MM.1S (cell line): ENCODE measurements around the gene TMEM141.
"Not testable (repeated sequence)": the region's sequence is repeated elsewhere in the genome, so short reads cannot be mapped to it uniquely, and the experiment has no call there.

Experiments
- DNase-seq: peaks from one replicate; pipeline ENCODE4 v3.0.0-alpha.2; 2015
- H2AFZ ChIP-seq: fragments of 300-600 bp; sonication (generic); 2 replicates; pipeline ENCODE4 v1.6.0; 2016; ENCODE audit warnings: antibody characterized with exemption, low read length
- H3F3A ChIP-seq: fragments of 300-600 bp; sonication (generic); 2 replicates; pipeline ENCODE4 v1.6.1; 2016; ENCODE audit warnings: mild to moderate bottlenecking, antibody characterized with exemption, low read length, moderate library complexity, mixed read lengths; ENCODE audit not compliant: insufficient read depth
- H3K27ac ChIP-seq: fragments of 300-600 bp; sonication (generic); 2 replicates; pipeline ENCODE4 v1.5.1; 2016; ENCODE audit warnings: mild to moderate bottlenecking, low read length
- H3K27me3 ChIP-seq: fragments of 300-600 bp; sonication (generic); replicated peaks from 2 replicates; pipeline ENCODE4 v1.6.0; 2016; ENCODE audit warnings: low read length; ENCODE audit not compliant: insufficient read depth
- H3K36me3 ChIP-seq: fragments of 300-600 bp; sonication (generic); replicated peaks from 2 replicates; pipeline ENCODE4 v1.6.1; 2016; ENCODE audit warnings: mild to moderate bottlenecking, low read length, mixed read lengths; ENCODE audit not compliant: insufficient read depth
- H3K4me1 ChIP-seq: fragments of 300-600 bp; sonication (generic); 2 replicates; pipeline ENCODE4 v1.6.1; 2016; ENCODE audit warnings: low read length, mixed read lengths
- H3K4me2 ChIP-seq: fragments of 300-600 bp; sonication (generic); 2 replicates; pipeline ENCODE4 v1.6.0; 2016; ENCODE audit warnings: low read depth, low read length
- H3K4me3 ChIP-seq: fragments of 300-600 bp; sonication (generic); 2 replicates; pipeline ENCODE4 v1.5.1; 2016; ENCODE audit warnings: low read length, mixed read lengths
- H3K79me2 ChIP-seq: fragments of 300-600 bp; sonication (generic); 2 replicates; pipeline ENCODE4 v1.6.1; 2016; ENCODE audit warnings: mixed run types, low read length, mixed read lengths
- H3K9ac ChIP-seq: fragments of 300-600 bp; sonication (generic); 2 replicates; pipeline ENCODE4 v1.6.1; 2016; ENCODE audit warnings: low read length, mixed read lengths
- H3K9me2 ChIP-seq: fragments of 300-600 bp; sonication (generic); replicated peaks from 2 replicates; pipeline ENCODE4 v1.6.1; 2016; ENCODE audit warnings: mild to moderate bottlenecking, low read length, mixed read lengths; ENCODE audit not compliant: insufficient read depth
- H3K9me3 ChIP-seq: fragments of 300-600 bp; sonication (generic); replicated peaks from 2 replicates; pipeline ENCODE4 v1.6.1; 2016; ENCODE audit warnings: mild to moderate bottlenecking, low read length, mixed read lengths; ENCODE audit not compliant: insufficient read depth
- H4K20me1 ChIP-seq: fragments of 300-600 bp; sonication (generic); 2 replicates; pipeline ENCODE4 v1.6.1; 2016; ENCODE audit warnings: mild to moderate bottlenecking, low read length, moderate library complexity, mixed read lengths; ENCODE audit not compliant: insufficient read depth
- EZH2 ChIP-seq: fragments of 300-600 bp; sonication (generic); optimal IDR thresholded peaks from 2 replicates; pipeline ENCODE3; 2017; ENCODE audit warnings: low read depth, mild to moderate bottlenecking, antibody characterized with exemption, low read length, mixed read lengths
- EZH2phosphoT487 ChIP-seq: fragments of 300-600 bp; sonication (generic); IDR thresholded peaks from 2 replicates; pipeline ENCODE4 v1.6.1; 2018; ENCODE audit warnings: antibody characterized with exemption, low read length
- TF ChIP-seq, protein P1 (sequence below): fragments of 300-600 bp; sonication (generic); IDR thresholded peaks from 2 replicates; pipeline ENCODE4 v1.5.1; 2016; ENCODE audit warnings: antibody characterized with exemption, low read length, mixed read lengths

Gene TMEM141

DNA sequence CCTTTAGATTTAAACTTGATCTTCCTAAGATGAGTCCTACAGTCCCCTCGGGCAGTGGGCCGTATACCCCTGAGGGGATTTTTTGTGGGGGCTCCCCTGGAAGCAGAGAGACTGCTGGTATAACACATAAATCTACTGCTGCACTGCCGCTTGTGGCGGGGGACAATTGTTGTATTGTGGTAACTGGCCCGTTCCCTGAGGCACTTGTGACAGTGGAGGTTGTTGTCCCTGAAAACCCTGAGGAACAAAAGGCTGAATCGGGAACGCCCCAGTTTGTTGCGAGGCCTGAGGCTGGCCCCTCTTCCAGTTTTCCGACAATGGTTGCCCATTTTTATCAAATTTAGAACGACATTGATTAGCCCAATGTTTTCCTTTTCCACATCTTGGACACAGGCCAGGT, 4.7 kb upstream of the TMEM141 start:
- TF ChIP-seq, protein P1, sequence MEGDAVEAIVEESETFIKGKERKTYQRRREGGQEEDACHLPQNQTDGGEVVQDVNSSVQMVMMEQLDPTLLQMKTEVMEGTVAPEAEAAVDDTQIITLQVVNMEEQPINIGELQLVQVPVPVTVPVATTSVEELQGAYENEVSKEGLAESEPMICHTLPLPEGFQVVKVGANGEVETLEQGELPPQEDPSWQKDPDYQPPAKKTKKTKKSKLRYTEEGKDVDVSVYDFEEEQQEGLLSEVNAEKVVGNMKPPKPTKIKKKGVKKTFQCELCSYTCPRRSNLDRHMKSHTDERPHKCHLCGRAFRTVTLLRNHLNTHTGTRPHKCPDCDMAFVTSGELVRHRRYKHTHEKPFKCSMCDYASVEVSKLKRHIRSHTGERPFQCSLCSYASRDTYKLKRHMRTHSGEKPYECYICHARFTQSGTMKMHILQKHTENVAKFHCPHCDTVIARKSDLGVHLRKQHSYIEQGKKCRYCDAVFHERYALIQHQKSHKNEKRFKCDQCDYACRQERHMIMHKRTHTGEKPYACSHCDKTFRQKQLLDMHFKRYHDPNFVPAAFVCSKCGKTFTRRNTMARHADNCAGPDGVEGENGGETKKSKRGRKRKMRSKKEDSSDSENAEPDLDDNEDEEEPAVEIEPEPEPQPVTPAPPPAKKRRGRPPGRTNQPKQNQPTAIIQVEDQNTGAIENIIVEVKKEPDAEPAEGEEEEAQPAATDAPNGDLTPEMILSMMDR = no peak
- TF ChIP-seq EZH2 (no peak), EZH2phosphoT487 (no peak)
- H3K4me1 ChIP-seq = peaks cover 3% of the 10 kb centered on the region; the same call in 1 of the 2 replicates
- H3K4me2 ChIP-seq = no peak overlapping the region
- H3K4me3 ChIP-seq = no peak overlapping the region
- no peak overlapping the region for H3K9ac ChIP-seq
- H3F3A ChIP-seq = peaks cover 3% of the 10 kb centered on the region; the same call in 1 of the 2 replicates
- no peaks in the 10 kb centered on the region for H3K36me3 ChIP-seq
- H2AFZ ChIP-seq = no peak overlapping the region
- no peaks in the 10 kb centered on the region for H4K20me1 ChIP-seq
- no peaks in the 10 kb centered on the region for H3K79me2 ChIP-seq
- H3K27me3 ChIP-seq = peaks cover 29% of the 10 kb centered on the region
- no peak for DNase-seq
- no peaks in the 10 kb centered on the region for H3K9me2 ChIP-seq
- H3K9me3 ChIP-seq = no peaks in the 10 kb centered on the region
- no peak overlapping the region for H3K27ac ChIP-seq

DNA sequence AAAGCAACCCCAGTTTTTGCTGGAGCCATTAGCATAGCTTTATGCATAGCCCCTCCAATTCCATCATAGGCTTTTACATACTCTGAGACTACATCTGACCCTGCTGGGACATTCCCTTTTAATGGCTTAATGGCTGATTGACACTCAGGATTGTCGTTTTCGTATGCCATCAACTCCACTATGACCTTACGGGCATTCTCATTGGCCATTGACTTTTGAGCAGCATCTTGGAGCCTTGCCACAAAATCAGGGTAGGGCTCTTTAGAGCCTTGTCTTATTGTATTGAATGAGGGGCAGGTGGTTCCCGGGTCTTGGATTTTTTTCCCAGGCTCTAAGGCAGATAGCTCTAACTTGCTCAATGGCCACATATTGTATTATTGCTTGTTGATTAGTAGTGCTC, 4.2 kb upstream of the TMEM141 start:
- H3K4me3 ChIP-seq, H3K9me2 ChIP-seq, H3K9ac ChIP-seq, H2AFZ ChIP-seq, H4K20me1 ChIP-seq, H3K9me3 ChIP-seq, H3K4me1 ChIP-seq, H3K4me2 ChIP-seq, DNase-seq, H3K36me3 ChIP-seq, H3K27ac ChIP-seq, H3K79me2 ChIP-seq, H3F3A ChIP-seq: not testable (repeated sequence)
- H3K27me3 ChIP-seq = peaks cover 26% of the 10 kb centered on the region

DNA sequence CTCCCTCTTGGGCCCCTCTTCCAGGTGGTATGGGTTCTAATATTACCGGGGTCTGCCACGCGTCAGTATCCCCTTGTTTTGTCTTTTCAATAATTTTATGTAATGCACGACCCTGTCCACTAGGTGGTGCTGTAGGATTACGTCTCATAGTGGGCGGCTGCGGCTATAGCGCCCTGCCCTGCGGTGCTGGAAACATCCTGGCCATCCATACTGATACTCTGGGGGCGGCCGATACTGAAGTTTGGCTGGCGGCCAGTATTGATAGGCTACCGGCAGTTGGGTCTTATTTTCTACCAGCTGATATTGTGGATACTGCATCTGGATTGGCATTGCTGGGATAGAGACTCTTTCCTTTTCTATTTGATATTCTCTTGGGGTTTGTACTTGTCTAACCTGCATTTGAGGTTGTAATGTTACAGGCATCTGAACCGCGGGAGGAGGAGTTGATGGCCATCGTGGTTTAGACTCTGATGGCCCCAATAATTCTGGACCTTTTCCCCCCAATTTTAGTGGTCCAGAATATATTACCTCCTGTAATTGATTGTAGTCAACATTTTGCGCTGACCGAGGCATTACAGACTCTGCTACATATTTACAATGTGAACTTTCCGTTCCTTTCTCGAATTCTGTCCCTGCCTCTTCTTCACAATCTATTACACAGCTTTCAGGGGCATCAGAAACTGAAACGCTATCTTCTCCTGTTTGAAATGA, 3.3 kb upstream of the TMEM141 start:
- peaks cover 11% of the 10 kb centered on the region; the same call in 1 of the 2 replicates for H3K4me1 ChIP-seq
- H3K9ac ChIP-seq = no peak overlapping the region
- H3K79me2 ChIP-seq = peaks cover 12% of the 10 kb centered on the region
- peaks cover 6% of the 10 kb centered on the region; the same call in 1 of the 2 replicates for H3F3A ChIP-seq
- H3K27ac ChIP-seq = no peak overlapping the region
- no peaks in the 10 kb centered on the region for H3K9me2 ChIP-seq
- H4K20me1 ChIP-seq = no peaks in the 10 kb centered on the region
- H3K36me3 ChIP-seq = no peaks in the 10 kb centered on the region
- H3K4me2 ChIP-seq = peak overlapping the region; percentile 40
- H3K27me3 ChIP-seq = peaks cover 17% of the 10 kb centered on the region
- peak overlapping the region; percentile 18; the same call in 1 of the 2 replicates for H3K4me3 ChIP-seq
- peak; percentile 72 for DNase-seq
- H2AFZ ChIP-seq = no peak overlapping the region
- H3K9me3 ChIP-seq = no peaks in the 10 kb centered on the region
- TF ChIP-seq EZH2phosphoT487 (no peak), EZH2 (no peak)
- TF ChIP-seq, protein P1 = peak; percentile 81

DNA sequence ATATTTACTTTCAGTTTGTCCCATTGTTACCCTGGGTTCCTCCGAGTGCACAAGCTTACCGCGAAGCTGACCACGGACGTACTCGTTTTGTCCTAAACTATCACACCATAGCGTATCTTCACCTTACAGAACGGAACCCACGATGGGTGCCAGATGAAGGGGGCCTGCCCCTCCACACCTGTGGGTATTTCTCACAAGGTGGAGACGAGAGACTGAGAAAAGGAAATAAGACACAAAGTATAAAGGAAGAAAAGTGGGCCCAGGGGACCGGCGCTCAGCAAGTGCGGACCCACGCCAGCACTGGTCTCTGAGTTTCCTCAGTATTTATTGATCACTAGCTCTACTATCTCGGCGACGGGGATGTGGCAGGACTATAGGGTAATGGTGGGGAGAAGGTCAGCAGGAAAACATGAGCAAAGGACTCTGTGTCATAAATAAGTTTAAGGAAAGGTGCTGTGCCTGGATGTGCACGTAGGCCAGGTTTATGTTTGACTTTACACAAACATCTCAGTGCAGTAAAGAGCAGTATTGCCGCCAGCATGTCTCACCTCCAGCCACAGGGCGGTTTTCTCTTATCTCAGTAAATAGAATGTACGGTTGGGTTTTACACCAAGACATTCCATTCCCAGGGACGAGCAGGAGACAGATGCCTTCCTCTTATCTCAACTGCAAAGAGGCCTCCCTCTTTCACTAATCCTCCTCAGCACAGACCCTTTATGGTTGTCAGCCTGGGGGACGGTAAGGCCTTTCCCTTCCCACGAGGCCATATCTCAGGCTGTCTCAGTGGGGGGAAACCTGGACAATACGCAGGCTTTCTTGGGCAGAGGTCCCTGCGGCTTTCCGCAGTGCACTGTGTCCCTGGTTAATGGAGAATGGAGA, 2.3 kb upstream of the TMEM141 start:
- not testable (repeated sequence) for H3K9ac ChIP-seq, H3K9me3 ChIP-seq, DNase-seq, H3F3A ChIP-seq, H3K36me3 ChIP-seq, H3K9me2 ChIP-seq, H3K27ac ChIP-seq, H2AFZ ChIP-seq, H4K20me1 ChIP-seq
- Histone ChIP-seq H3K27me3 (peaks cover 15% of the 10 kb centered on the region), H3K4me3 (0 out of 2 replicates have a peak overlapping the region, but pooled peaks have one; percentile 2), H3K4me2 (0 out of 2 replicates have a peak overlapping the region, but pooled peaks have one; percentile 40), H3K79me2 (peaks cover 18% of the 10 kb centered on the region), H3K4me1 (peaks cover 11% of the 10 kb centered on the region; the same call in 1 of the 2 replicates)
